Glomerular visceral epithelial cell (primary cell): ENCODE results near the gene TMEM82.

Experiments used
- DNase-seq: peaks from one replicate; pipeline ENCODE4 v3.0.0-alpha.2; 2016; ENCODE audit errors: extremely low spot score

TMEM82 gene

GRCh38 chr1:15720861-15721260 lies 21.4 kb upstream of the TMEM82 start:
- no peak for DNase-seq

GRCh38 chr1:15722411-15722810 lies 19.9 kb upstream of the TMEM82 start:
- no peak for DNase-seq

DNA sequence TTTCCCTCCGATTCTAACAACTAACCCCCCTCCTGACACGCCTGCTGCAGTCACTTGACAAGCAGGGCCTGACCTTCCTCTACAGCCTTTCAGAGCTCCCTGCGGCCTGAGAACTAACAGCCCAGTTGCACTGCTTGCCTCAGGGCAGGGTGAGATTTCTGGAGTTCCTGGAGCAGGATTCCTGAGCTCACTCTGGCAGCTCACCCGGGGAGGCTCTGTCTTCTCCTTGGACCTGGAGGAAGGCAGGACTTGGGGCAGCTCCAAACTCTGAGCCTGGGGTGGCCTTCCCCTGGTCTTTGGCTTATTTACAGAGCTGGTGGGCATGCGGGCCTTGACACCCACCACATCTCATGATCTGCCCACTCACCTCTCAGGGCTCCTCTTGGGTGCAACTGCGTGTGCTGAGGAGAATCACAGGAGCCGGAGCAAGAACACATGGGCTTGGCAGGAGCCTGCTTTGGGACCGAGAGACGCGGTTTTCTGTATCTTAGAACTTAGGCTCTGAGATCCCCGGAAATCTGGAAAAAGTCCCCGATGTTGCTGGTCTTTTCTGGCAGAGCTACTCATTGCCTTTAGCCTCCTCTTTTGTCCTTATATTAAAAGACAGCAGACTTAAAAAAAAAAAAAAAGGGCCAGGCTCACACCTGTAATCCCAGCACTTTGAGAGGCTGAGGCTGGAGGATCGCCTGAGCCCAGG lies 19.3 kb upstream of the TMEM82 start:
- DNase-seq = no peak

- DNase-seq = no peak
Observed at GRCh38 chr1:15723631-15724246, 18.6 kb upstream of the TMEM82 start.

DNA sequence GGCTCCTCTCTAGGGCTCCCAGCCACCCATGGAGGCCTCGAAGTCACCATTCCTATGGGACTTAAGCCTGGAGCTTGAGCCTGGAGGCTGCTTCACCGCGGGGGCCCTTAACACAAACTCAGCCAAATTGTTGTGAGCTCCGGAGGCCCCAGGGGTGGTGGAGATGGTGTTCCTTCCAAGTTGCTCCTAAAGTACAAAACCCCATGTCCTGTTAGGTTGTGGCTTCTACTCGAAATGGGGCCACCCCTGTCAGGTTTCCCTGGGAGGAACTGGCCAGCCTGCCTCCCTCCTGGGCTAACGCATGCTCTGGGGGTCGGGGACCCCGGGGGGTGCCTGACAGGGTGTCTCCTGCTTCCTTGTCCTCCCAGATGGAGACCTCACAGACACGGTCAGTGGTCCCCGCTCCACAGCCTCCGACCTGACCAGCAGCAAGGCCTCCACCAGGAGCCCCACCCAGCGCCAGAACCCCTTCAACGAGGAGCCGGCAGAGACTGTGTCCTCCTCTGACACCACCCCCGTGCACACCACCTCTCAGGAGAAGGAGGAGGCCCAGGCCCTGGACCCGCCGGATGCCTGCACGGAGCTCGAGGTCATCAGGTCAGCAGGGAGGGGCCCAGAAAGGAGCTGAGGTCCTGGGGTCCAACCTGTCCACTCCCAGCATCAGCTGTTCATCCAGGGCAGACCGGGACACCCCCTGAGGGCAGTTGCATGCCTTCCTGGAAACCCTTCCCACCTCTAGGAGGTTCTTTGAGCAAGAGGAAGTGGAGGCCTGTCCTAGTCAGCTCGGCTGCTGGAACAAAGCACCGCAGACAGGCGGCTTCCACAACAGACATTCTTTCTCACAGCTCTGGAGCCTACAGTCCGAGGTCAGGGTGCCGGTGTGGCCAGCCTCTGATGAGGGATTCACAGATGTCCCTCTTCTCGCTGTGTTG lies 17.1 kb upstream of the TMEM82 start:
- no peak for DNase-seq

DNA sequence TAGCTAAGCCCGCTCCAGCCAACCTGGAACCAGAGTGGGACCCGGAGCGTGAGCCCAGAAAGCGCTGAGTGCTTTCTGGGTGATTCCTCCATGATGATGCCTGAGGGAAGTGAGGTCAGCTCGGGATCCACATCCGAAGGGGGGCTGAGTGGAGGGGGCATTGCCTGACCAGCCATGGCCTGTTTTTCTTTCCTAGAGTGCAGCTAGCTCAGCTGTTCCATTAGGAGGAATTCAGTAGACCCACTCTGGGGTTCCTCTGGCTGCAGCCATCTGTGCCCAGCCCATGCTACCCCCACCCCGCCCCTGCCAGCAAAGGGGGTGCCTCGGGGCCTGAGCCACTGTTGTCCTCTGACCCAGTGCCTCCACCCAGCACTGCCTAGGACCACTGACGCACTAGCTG lies 15.8 kb upstream of the TMEM82 start:
- no peak for DNase-seq

DNA sequence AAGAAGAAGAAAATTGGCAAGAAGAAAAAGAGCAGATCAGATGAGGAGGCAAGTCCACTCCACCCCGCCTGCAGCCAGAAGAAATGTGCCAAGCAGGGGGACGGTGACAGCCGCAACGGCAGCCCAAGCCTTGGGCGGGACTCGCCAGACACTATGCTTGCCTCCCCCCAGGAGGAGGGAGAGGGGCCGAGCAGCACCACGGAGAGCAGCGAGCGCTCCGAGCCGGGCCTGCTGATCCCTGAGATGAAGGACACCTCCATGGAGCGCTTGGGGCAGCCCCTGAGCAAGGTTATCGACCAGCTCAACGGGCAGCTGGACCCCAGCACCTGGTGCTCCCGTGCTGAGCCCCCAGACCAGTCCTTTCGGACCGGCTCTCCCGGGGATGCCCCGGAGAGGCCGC lies 15.3 kb upstream of the TMEM82 start:
- DNase-seq = no peak

- no peak for DNase-seq
Observed at GRCh38 chr1:15727424-15727823, 14.9 kb upstream of the TMEM82 start.

DNA sequence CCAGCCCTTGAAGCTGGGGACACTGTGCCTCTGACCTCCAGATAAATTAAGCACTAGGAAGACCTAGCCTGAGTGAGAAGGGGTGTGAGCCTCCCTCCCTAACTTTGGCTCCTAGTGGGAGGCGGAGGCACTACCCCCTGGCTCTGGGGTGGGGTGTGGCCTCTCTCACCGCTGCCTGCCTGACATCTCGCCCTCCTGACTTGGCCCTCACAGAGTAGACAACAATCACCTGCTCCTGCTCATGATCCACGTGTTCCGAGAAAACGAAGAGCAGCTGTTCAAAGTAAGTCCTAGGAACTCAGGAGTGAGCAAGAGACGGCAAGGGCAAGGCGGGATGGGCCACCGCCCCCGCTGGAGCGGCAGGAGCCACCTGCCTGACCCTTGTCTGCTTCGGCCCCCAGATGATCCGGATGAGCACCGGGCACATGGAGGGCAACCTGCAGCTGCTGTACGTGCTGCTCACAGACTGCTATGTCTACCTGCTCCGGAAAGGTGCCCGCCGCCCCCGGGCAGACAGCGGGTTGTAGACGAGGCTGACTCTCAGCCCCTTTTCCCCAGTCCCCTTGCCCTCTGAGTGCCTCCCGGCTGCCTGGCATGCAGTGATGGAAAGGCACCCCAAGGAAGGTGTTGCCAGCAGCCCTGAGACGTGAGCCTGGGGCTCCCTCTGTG lies 14.3 kb upstream of the TMEM82 start:
- DNase-seq = no peak

DNA sequence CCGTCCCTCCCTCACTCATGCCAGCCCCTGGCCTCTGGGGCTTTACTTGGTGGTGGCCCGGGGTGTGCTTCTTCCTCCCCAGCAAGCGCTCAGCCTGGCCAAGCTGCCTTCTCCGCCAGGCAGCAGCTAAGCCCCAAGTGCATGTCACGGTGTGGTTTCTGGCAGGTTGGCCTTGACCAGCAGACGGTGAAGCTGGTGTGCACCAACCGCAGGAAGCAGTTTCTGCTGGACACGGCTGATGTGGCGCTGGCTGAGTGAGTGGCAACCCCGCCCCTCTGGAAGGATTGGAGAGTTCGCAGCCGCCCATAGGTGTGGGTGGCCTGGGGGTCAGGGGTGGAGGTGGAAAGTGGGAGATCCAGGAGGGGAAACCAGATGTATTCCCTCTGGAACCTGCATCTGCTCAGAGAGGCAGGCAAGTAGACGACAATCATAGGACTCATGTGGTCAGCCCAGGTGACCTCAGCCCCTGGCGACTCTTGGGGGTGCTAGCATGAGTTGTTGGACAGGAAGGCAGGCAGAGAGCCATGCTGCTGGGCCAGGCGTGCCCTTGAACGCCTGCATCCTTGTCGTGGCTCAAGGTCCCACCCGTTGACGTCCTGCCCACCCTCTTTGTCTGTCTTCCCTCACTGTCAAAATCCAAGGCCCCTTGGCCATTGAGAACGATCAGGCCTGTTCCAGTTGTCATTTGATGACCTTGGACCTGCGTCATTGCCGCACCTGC lies 13.2 kb upstream of the TMEM82 start:
- DNase-seq = no peak

DNA sequence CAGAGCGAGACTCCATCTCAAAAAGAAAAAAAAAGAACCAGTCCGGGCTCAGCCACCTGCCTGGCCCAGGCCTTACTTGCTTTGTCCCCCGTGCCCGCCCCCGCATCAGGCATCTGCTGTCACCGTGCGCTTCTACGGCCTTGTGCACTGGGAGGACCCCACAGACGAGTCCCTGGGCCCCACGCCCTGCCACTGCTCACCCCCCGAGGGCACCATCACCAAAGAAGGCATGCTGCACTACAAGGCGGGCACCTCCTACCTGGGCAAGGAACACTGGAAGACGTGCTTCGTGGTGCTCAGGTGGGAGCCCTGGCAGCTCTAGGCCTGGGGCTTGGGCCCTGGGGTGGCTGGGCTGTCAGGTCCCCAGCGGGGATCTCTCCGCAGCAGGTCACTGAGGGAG lies 11.9 kb upstream of the TMEM82 start:
- no peak for DNase-seq

DNA sequence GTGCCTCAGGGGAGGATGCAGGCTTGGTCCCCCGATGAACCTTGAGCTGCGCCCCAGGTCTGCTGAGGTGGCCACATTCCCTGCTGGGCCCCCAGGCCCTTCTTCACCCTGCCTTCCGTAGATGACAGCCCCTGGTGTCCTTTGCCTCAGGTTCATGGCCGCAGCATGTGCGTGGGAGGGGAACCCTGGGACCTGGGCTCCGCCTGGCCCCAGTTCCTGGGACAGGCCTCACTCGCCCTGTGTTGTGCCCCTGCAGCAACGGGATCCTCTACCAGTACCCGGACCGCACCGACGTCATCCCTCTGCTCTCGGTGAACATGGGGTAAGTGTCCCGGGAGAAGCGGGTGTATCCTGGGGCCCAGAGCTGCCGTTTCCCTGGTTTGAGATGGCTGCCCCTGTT lies 11.4 kb upstream of the TMEM82 start:
- no peak for DNase-seq

- DNase-seq = no peak
Observed at GRCh38 chr1:15731735-15732685, 10.3 kb upstream of the TMEM82 start.

DNA sequence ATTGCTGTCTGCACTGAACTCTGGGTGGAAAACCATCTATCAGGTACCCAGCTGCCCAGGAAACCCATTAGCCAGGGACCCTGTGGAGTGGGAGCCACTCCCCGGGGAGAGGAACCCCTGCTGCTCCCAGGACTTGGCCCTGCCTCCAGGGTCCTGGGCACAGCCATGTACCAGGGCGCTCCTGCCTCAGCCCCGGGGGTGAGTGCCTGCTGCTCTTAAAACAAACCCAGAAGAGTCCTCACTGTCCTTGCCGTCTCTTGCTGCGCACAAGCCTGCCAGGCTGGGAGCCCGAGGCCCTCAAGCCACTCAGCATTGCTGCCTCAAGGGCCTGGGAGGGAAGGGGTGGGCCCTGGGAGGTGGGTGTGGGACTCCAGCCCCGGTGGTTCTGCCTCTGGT lies 9.6 kb upstream of the TMEM82 start:
- no peak for DNase-seq

DNA sequence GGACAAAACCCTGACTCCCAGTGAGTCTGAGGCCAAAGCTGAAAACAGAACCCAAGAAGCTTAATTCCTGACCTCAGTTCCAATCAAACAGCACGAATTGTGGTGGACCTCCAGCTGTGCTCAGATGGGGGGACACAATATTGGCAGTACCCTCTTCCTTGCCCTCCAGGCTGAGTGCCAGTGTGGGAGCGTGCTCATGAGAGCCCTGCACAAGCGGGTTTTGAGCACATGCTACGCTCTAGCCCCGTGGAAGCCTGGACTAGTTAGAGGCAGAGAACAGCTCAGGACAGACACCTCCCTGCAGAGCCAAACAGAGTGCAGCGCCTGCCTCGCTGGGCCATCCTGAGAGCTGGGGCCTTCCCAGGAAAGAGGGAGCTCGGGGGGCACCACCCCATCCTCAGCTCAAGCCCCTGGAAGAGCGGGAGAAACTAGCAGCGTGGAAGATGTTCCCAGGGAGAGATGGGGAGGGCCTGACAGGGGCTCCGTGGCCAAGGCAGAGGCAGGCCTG lies 9.0 kb upstream of the TMEM82 start:
- DNase-seq = no peak

DNA sequence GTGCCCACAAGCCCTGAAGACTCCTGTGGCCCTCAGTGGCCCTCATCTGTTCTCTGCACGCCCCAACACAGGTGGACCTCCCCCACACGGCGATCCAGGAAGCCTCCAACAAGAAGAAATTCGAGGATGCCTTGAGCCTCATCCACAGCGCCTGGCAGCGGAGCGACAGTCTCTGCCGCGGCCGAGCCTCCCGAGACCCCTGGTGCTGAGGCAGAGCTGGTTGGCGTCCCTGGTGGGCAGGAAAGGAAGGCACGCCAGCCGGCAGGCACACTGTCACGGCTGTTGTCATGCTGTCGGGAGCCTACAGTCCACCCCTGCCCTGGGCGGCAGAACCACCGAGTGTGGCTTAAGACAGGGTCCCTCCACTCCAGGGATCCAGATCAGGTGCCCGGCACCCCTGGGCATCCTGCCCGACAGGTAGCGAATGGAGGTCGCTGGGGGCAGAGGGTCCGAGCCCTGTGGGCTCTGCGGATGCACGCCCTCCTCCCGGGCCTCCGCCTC lies 8.5 kb upstream of the TMEM82 start:
- DNase-seq = no peak

- DNase-seq = no peak
Observed at GRCh38 chr1:15734296-15734695, 8.0 kb upstream of the TMEM82 start.

DNA sequence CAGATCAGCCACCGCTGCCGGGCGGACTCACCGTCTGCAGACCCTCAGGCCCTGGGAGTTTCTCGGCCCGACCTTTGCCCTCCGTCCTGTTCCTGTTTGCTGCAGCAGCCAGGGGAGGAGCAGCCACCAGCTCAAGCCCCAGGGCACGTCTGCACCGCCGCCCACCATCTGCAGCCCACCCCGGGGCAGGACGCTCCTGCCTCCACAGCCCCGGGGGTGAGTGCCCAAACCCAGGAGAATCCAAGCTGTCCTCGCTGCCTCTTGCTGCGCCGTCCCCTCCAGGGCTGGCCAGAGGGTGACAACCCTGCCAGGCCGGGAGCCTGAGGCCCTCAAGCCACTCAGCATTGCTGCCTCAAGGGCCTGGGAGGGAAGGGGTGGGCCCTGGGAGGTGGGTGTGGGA lies 7.4 kb upstream of the TMEM82 start:
- DNase-seq = no peak

DNA sequence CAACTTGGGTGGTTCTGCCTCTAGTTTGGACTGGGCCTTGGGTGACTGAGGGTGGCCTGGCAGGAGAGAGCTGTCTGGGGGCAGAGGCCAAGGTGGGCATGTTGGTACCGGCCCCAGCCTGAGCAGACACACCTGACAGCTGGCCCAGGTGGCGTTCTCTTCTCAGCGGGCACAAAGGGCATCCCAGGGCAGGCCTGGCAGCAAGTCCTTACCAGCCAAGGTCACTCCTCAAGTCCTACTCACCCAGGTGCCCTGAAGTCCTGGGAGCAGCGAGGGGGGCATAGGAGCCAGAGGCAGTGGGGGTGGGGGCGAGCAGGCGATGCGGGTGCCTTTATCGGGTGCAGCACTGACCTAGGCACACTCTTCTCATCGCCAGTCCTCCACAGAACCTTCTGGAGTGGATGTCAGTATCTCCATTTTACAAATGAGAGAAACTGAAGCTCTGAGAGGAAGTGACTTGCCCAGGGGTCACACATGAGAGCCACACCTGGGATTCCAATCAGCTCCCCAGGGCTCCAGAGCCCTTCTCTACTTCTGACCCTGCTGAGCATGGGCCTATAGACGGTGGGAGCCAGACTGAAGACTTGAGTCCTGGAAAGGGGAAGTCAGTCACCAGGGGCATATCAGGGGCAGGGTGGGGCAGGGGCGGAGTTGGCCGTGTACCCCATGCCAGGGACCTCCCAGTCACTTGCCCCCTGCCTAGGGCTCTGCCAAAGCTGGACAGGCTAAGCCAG lies 6.8 kb upstream of the TMEM82 start:
- no peak for DNase-seq
